Spleen (tissue), 11 donors: ENCODE measurements around the gene CERS5. TPM values are rescaled to one million over a fixed set of nuclear protein-coding genes. Genes with fewer than 3 reads are reported as not detected.

Experiments used
- DNase-seq: peaks from one replicate; pipeline ENCODE4 v3.0.0-alpha.2; 2020
- H3K27ac ChIP-seq, 8 donors: fragments of 200-600 bp; sonication (generic) in 7 of 8; 1 replicate in 4 of 8; 2 replicates in 4 of 8; pipeline versions ENCODE4 v1.5.0 to v1.8.0; 2016 to 2021; ENCODE audit warnings: inconsistent platforms in 4 of 8, mild to moderate bottlenecking in 4 of 8, moderate library complexity in 1 of 8
- H3K27me3 ChIP-seq, 7 donors: fragments of 200-600 bp; sonication (generic) in 6 of 7; replicated peaks in 1 of 7; 1 replicate in 4 of 7; 2 replicates in 3 of 7; pipeline versions ENCODE4 v1.5.0 to v1.8.0; 2016 to 2021; ENCODE audit warnings: inconsistent platforms in 3 of 7, mild to moderate bottlenecking in 1 of 7
- H3K36me3 ChIP-seq, 6 donors: fragments of 200-600 bp; sonication (generic) in 5 of 6; 1 replicate in 4 of 6; 2 replicates in 2 of 6; pipeline versions ENCODE4 v1.5.0 to v1.8.0; 2016 to 2021; ENCODE audit warnings: inconsistent platforms in 2 of 6
- H3K4me1 ChIP-seq, 6 donors: fragments of 200-600 bp; sonication (generic) in 5 of 6; 1 replicate in 3 of 6; 2 replicates in 3 of 6; pipeline versions ENCODE4 v1.5.0 to v1.8.0; 2016 to 2021; ENCODE audit warnings: inconsistent platforms in 3 of 6
- H3K4me3 ChIP-seq, 8 donors: fragments of 200-600 bp; sonication (generic) in 7 of 8; 1 replicate in 4 of 8; 2 replicates in 4 of 8; pipeline versions ENCODE4 v1.5.0 to v1.8.0; 2016 to 2021; ENCODE audit warnings: inconsistent platforms in 4 of 8, mild to moderate bottlenecking in 4 of 8, moderate library complexity in 2 of 8
- H3K9me3 ChIP-seq, 8 donors: fragments of 200-600 bp; sonication (generic) in 7 of 8; 1 replicate in 4 of 8; 2 replicates in 4 of 8; pipeline versions ENCODE4 v1.5.0 to v1.8.0; 2016 to 2021; ENCODE audit warnings: inconsistent platforms in 4 of 8
- CTCF ChIP-seq, 11 experiments: fragments of 200-600 bp in 7 of 11; fragments of 450-650 bp in 4 of 11; sonication (generic) in 4 of 11; IDR thresholded peaks in 8 of 11; conservative IDR thresholded peaks in 3 of 11; 1 replicate in 7 of 11; 2 replicates in 4 of 11; pipeline versions ENCODE4 v1.4.0 to v1.8.0; 2016 to 2021; ENCODE audit warnings: antibody characterized with exemption in 11 of 11, inconsistent platforms in 4 of 11, mild to moderate bottlenecking in 1 of 11
- POLR2A ChIP-seq, 3 donors: fragments of 450-650 bp; IDR thresholded peaks; one replicate each; pipeline ENCODE4 v1.5.1; 2017; ENCODE audit warnings: antibody characterized with exemption in 3 of 3, mild to moderate bottlenecking in 1 of 3
- POLR2AphosphoS5 ChIP-seq, 3 donors: sonication (generic); formaldehyde crosslinking; IDR thresholded peaks; one replicate each; pipeline ENCODE4 v1.5.1; 2017; ENCODE audit warnings: antibody characterized with exemption in 3 of 3
- WGBS, 5 donors: extraction: QIAGEN DNeasy Blood & Tissue Kit in 3 of 5; methylation state at CpG; one replicate each; pipeline versions ENCODE4 v1.1.5 to v1.1.7; 2013 to 2018; 5-methylcytosine and 5-hydroxymethylcytosine counted together
- intact Hi-C: fragments of 100-400 bp; cut with DNase I; formaldehyde crosslinking; loops from one replicate; pipeline ENCODE4 v1.15.0; 2023; ENCODE audit warnings: low total_unique reads
- polyA plus RNA-seq, 3 donors: library from polyadenylated mRNA; stranded (reverse); fragments of 200-250 nt; gene quantifications; one replicate each; pipeline ENCODE4 v1.2.1, GENCODE V29; 2013
- total RNA-seq, 7 donors: library from RNA; depleted of rRNA in 3 of 7; stranded (reverse); fragments of >200 nt in 3 of 7; fragmentation: NEBNext Ultra II Directional in 4 of 7; extraction: Animal tissue kit (Norgen Biotek cat#: 25700) in 4 of 7; gene quantifications; one replicate each; pipeline versions ENCODE4 v1.1.0 to v1.2.1, GENCODE V29; 2016 to 2021
- donor health status: healthy with polysubstance abuse.
- donor health status: DM: no; HTN: no; CAD: no; lungs with moderate emphysema.
- donor health status: DM: no; HTN: no; CAD: no.
- donor health status: Bipolar disorder and iron deficiency.
- donor health status: healthy.
- donor health status: DM: no; HTN: no; CAD: no.
- donor health status: DM: yes; HTN: yes; CAD: no.

CERS5 gene
- total and polyA plus RNA-seq, 10 donors: 21.8 to 90.8 (median 43.6) TPM

GRCh38 chr12:50111395-50111692 lies 55.8 kb downstream of the CERS5 start:
- intact Hi-C loops: no loop called here
- Histone ChIP-seq H3K27ac (peak overlapping the region; percentile 76 to 98 (median 94)), H3K4me3 (peak overlapping the region in 7 of 8 donors; percentile 1 to 95 (median 73))

GRCh38 chr12:50110762-50111351 lies 56.3 kb downstream of the CERS5 start:
- no peaks in the 10 kb centered on the region for H3K9me3 ChIP-seq
- WGBS, 5 donors: 19 to 39% (median 34%) methylated on average over 5 to 7 of the region's 7 CpGs
- DNase-seq: peak; percentile 89
- H3K36me3 ChIP-seq: peaks cover 0 to 24% (median 6%) of the 10 kb centered on the region in 6 donors
- peaks cover 36 to 61% (median 55%) of the 10 kb centered on the region in 6 donors for H3K4me1 ChIP-seq
- peak overlapping the region in 5 of 8 donors; percentile 1 to 95 (median 81) for H3K4me3 ChIP-seq
- intact Hi-C loops: no loop called here
- H3K27ac ChIP-seq: peak overlapping the region; percentile 67 to 98 (median 94)
- H3K27me3 ChIP-seq: no peaks in the 10 kb centered on the region
- peak; percentile 37 to 75 (median 57) for TF ChIP-seq POLR2AphosphoS5 (IDR thresholded peaks at IDR 0.05)
- no peak for TF ChIP-seq CTCF (IDR thresholded peaks at IDR 0.05 in 8 of 11, conservative IDR thresholded peaks at IDR 0.05 in 3 of 11)

More at GRCh38 chr12:50111395-50111692, 55.8 kb downstream of the CERS5 start:
- no peak for DNase-seq
- no peaks in the 10 kb centered on the region for H3K27me3 ChIP-seq
- H3K4me1 ChIP-seq: peaks cover 37 to 66% (median 58%) of the 10 kb centered on the region in 6 donors
- peaks cover 0 to 29% (median 9%) of the 10 kb centered on the region in 6 donors for H3K36me3 ChIP-seq
- H3K9me3 ChIP-seq: no peaks in the 10 kb centered on the region
- TF ChIP-seq POLR2A (IDR thresholded peaks at IDR 0.05): no peak
- TF ChIP-seq POLR2AphosphoS5 (IDR thresholded peaks at IDR 0.05): no peak
- no peak for TF ChIP-seq CTCF (IDR thresholded peaks at IDR 0.05 in 8 of 11, conservative IDR thresholded peaks at IDR 0.05 in 3 of 11)
- 8 to 16% (median 12%) methylated on average over 17 to 19 of the region's 19 CpGs for WGBS, 5 donors

- Histone ChIP-seq H3K9me3 (no peaks in the 10 kb centered on the region), H3K36me3 (peaks cover 0 to 18% (median 0%) of the 10 kb centered on the region in 6 donors), H3K27ac (peak overlapping the region; percentile 67 to 98 (median 94)), H3K4me1 (peaks cover 36 to 55% (median 50%) of the 10 kb centered on the region in 6 donors), H3K27me3 (no peaks in the 10 kb centered on the region), H3K4me3 (peak overlapping the region in 2 of 8 donors; percentile 81 to 95)
- intact Hi-C loops: no loop called here
- peak; percentile 80 for DNase-seq
- 21 to 48% (median 40%) methylated on average over 8 of the region's 8 CpGs for WGBS, 5 donors
- TF ChIP-seq POLR2A (IDR thresholded peaks at IDR 0.05) (no peak), CTCF (IDR thresholded peaks at IDR 0.05 in 8 of 11, conservative IDR thresholded peaks at IDR 0.05 in 3 of 11) (no peak), POLR2AphosphoS5 (IDR thresholded peaks at IDR 0.05) (no peak)
Measured at GRCh38 chr12:50110127-50110761, 56.9 kb downstream of the CERS5 start.

- intact Hi-C loops: no loop called here
- H3K27me3 ChIP-seq: no peaks in the 10 kb centered on the region
- H3K9me3 ChIP-seq: no peaks in the 10 kb centered on the region
- peaks cover 0 to 9% (median 0%) of the 10 kb centered on the region in 6 donors for H3K36me3 ChIP-seq
- no peak overlapping the region for H3K4me3 ChIP-seq
- H3K4me1 ChIP-seq: peaks cover 33 to 47% (median 42%) of the 10 kb centered on the region in 6 donors
- no peak for DNase-seq
- WGBS, 5 donors: 81 to 100% (median 94%) methylated on average over 2 to 3 of the region's 3 CpGs
- H3K27ac ChIP-seq: peak overlapping the region in 7 of 8 donors; percentile 76 to 98 (median 96)
- TF ChIP-seq POLR2AphosphoS5 (IDR thresholded peaks at IDR 0.05): no peak
- TF ChIP-seq CTCF (IDR thresholded peaks at IDR 0.05 in 8 of 11, conservative IDR thresholded peaks at IDR 0.05 in 3 of 11): no peak
- no peak for TF ChIP-seq POLR2A (IDR thresholded peaks at IDR 0.05)
Measured at GRCh38 chr12:50109319-50109718, 57.9 kb downstream of the CERS5 start.
